NCI-H1092 (cell line): ENCODE data around the gene DISC1.

Experiments
- DNase-seq: peaks from one replicate; lab custom pipeline; 2025; lab: John Stamatoyannopoulos, UW

The DISC1 gene

DNA sequence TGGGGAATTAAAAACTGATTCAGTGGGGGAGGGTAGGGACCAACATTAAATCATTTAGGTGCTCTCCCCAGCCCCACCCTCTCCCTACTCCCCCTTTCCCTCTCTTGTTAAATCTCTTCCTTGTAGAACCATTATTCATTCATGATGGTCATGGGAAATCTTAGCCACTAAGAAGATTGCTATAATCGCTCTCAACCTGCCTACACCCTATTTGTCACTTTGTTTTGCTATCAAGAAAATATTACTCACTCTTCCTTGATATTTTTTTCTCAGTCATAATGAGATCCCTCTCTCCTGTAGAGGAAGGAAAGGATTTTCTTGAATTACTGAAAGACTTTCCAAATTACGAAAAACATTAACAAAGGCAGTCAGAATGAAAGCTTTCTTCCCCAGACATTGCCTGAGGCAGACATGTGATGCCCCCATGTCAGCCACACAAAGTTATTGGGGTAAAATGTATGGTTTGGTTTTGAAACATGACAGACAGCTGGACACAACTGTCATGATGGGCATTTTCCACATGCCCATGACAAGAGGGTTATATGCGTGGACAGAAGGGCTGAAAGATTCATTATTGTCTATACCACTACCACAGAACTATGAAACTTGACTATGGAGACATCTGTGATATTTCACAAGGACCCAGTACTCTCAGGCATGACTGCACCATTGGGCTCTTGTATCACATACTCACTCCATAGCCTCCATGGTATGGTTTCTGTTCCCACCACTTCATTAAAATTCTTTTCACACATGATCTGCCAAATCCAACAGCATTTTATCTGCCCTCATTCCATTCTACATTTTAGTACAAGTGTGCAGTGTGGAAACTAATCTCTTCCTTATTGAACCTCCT lies 420.1 kb downstream of the DISC1 start:
- no peak for DNase-seq

DNA sequence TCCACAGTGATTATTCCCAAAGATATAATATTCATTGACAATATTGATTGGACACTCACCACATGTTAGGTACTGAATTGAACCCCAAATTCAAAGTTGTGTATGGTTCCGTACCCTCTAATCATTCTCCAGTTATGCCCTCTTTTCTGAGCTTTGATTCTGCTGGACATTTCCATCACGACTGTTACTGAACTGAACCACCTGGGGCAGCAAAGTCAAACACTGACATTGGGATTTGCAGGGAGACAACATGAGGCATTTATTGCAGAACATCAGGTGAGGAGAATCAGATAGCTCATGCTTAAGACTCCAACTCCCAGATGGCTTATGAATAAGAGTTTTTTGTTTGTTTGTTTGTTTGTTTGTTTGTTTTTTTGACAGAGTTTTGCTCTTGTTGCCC lies 420.9 kb downstream of the DISC1 start:
- no peak for DNase-seq

DNA sequence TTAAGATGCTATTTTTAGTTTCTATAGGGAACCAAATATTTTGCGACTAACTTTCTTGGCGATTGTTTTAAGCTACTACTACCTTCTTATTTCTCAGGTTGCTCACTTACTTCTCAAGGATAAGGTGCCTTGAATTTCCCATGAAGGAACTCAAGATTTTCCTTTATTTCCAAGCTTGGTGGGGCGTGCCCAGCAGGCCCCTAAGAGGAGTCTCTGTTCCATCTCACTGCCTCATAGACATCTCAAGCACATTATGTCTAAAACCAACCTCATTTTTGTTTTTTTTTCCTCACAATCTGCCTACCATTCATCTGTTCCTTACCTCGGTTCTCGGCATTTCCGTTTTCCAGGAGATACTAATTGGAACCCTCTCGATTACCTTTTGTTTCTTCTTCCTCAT lies 421.9 kb downstream of the DISC1 start:
- no peak for DNase-seq

DNA sequence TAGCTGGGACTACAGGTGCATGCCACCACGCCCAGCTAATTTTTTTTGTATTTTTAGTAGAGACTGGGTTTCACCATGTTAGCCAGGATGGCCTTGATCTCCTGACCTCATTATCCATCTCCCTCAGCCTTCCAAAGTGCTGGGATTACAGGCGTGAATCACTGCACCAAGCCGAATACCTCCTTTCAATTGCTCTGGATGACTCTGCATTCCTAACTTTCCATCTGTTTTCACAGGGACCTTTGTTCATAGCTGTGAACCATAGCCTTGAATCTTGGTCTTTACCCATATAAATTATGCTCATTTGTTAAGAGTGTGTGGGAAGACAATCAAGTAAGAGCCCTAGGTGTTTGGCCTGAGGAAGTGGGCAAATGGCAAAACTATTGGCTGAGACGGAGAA lies 422.7 kb downstream of the DISC1 start:
- DNase-seq, result no peak

DNA sequence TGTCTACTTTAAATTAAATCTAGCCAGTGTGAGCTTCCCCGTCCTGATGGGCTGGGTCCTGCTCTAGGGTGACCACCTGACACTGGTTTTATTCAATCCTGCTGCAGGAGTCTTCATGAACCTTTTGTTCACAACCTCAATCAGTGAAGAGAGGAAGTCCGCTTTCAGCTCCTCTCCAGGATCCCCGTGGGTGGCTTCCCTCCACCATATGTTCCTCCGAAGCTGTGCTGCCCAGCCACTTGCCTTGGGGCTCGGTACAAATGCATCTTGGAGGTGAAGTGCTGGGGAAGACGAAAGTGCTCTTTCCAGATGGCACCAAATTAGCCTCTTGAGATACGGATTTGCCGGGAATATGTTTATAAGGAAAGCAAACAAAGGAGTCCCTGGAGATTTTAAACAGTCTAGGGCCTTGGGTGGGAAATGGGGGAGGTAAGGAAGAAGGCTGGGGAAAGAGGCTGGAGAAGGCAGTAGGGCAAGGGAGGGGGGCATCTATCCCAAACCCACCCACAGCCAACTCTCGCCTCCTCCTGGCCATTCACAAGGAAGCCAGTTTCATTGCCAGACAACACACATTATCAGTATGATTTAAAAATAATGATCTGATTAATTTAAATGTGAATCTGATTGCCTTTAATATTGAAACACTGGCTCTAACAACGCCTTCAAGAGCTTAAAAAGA lies 430.8 kb downstream of the DISC1 start:
- DNase-seq, result no peak

DNA sequence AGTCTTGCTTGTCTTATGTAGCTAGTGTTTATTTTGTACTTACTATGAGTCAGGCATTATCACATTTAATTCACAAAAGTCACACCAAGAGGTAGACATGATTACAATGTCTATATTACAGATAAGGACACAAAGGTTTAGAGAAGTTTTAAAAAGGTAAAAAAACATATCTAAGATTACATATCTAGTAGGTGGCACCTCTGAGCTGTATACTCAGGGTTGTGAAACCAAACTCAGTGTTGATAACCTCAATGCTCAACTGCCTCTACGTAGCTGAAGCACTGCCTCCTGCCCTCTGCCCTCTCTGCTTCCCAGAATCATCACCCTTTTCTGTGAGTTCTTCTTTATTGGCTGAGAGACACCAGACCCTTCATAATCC lies 431.3 kb downstream of the DISC1 start:
- DNase-seq, result no peak

DNA sequence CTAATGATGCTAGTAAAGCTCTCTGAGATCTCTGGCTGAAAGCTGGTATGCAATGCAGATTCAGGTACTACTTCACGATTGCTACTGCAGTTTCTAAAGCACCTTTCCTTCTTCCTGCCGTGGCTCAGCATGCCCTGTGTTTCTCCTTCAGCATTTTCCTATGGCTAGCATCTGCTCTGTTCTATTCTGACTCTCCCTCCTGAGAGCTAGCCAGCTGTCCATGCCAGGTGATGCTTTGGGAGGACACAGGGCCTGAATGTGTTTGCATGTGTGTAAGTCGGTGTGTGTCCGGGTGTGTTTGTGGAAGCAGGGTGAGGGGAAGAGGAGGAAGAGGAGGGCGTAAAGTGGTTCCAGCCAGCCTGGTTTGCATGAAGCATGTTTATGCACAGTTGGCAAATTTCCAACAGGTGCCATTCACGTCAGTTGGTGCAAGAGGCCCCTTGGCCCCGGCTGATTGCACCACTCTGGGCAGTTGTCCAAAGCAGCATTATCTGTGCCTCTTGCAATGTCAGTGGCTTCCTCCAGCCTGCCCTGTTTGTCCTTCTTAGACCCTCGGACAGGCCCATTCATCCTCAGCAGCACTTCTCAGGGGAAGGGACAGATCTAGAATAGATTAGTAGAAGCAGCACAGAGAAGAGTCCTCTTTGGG lies 433.3 kb downstream of the DISC1 start:
- peak; percentile 90 for DNase-seq

DNA sequence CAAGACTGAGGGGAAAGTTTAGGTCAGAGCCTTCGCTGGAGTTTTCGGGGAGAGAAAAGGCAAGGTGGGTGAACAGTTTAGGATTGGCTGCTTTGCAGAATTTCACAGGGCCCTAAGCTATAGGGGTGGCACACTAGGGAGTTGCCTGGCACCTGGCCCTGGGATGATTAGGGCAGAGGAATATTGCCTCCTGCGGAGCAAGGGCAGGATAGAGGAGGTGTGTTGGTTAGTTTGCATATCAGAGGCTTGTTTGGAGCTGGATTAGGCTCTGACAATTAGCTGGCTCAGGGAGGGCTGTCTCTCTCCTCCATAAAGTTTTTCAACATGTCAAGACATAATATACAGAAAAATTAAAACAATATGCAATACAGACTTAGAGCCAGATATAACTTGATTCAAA lies 436.4 kb downstream of the DISC1 start:
- no peak for DNase-seq

DNA sequence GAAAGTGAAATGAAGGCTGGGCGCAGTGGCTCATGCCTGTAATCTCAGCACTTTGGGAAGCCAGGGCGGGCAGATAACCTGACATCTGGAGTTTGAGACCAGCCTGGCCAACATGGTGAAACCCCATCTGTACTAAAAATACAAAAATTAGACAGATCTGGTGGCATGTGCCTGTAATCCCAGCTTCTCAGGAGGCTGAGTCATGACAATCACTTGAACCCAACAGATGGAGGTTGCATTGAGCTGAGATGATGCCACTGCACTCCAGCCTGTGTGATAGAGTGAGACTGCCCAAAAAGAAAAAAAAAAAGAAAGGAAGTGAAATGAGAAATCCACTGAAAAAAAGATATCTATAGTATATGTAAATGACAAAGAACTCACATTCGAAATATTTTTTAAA lies 439.9 kb downstream of the DISC1 start:
- DNase-seq, result no peak

DNA sequence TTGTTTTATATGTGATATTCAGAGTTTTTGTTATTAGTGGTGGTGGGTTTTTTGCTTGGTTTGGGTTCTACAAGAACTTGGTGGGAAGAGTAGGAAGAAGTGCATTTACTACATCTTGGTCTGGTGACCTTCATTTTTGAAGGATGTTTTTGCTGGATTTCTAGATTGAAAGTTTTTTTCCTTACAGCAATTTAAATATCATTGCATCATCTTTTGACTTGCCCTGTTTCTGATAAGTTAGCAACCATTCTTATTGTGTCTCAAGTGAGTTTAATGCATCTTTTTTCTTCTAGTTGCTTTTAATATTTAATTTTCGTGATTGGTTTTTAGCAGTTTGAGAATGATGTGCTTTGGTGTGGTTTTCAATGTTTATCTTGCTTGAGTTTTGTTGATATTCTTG lies 447.7 kb downstream of the DISC1 start:
- no peak for DNase-seq

DNA sequence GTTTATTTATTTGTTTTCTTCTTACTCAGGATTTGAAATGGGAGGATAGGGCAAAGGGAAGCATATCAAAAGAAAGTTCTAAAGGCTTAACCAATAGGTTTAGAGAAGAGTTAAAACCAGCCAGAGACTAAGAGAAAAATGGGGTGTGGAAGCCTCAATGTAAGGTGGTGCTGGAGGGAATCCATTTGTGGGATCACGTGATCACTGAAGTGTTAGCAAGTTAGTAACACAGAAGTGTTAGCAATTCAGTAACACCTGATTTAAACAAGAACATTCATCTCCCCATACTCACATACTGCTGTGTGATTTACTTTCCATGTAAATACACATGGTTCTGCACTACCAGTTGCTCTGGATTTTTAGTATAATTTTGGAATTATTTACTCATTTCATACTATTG lies 451.2 kb downstream of the DISC1 start:
- DNase-seq, result no peak

DNA sequence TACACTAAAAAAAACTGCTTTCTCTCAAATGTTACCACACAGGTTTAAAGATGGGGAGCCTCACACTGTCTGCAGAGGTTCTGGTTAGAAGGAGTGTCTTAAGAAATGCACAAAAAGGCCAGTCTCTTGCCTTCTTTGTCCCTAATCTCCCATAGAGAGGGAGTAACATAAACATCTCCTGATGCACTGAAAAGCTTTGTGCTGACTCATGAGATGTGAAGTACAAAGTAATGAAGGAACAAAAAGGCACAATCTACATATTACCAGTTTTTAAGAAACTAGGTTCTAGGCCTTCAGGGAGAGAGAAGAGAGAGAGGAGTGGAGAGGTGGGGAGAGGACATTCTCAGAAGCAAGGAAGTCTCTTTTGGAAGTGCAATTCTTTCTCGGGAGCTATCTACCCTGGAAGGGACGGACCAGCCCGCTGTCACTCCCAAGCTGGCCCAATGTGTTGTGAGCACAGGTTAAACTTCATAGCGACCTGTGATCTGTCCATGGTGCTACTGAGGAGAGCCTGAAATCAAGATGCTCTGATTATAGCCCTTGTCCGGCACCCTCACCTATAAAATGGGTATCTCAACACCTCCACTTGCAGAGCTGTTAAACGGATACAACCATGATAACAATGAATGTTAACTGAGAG lies 458.1 kb downstream of the DISC1 start:
- no peak for DNase-seq

DNA sequence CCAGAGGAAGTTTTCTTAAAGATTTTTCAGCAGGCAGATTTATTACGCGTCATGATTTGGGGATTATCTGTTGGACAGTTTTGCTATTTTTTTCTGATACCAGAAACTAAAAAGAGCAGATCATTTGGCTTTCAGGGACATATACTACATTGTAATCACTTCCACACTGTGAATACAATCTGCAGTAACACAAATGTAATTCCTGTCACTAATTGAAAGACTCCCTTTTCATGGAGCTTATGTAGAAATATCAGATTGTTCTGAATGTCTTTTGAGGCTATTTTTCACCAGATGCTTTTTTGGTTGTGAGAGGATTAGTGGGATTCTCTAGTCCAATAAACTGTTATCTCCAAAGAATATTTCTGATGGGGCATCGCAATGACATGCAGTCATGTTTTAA lies 464.2 kb downstream of the DISC1 start:
- DNase-seq, result no peak
